Amniotic epithelial cell (primary cell): Measurements from ENCODE around the gene ARID1B.
A peak's percentile ranks its signal among the peaks of the same experiment; 100 is the strongest.
"Not testable (repeated sequence)": the region's sequence is repeated elsewhere in the genome, so short reads cannot be mapped to it uniquely, and the experiment has no call there.

ENCODE experiments used
- DNase-seq: peaks from one replicate; pipeline ENCODE4 v3.0.0-alpha.2; 2010; ENCODE audit warnings: low read depth

The ARID1B gene

DNA sequence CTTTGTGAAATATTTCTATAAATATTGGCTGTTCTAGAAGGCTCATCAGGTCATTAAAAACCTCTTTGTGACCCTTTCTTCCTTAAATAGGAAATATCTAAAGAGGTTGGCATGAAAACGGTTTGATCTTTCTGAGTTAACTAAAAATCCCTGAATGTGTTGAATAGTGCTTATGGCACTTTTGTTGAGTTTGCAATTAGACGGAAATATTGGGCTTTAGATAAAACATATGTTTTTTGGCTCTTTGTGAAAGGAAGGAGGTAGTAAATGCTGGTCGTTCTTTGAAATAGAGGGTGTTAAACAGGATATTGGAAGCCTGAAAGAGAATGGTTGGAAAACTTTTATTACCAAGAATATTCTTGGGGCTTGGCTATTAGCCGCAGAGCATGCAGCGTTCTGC lies 163.0 kb downstream of the ARID1B start:
- DNase-seq = no peak

DNA sequence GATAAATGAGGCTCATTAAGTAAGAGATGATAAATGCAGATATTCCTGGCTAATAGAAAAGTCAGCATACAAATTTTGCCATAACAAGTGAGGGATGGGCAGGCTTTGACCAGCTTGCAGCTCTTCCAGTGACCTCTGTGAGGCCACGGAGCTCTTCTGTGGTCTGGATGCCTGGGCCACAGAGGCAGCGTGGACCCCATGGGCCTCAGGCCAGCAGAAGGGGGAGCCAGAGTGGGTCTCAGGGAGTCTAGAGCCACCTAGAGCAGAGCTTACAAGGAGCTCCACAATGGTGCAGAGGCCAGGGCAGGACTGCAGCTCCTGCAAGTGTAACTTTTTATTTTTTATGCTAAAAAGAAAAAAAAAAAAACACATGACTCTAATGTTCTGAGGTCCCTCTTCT lies 165.1 kb downstream of the ARID1B start:
- DNase-seq = no peak

DNA sequence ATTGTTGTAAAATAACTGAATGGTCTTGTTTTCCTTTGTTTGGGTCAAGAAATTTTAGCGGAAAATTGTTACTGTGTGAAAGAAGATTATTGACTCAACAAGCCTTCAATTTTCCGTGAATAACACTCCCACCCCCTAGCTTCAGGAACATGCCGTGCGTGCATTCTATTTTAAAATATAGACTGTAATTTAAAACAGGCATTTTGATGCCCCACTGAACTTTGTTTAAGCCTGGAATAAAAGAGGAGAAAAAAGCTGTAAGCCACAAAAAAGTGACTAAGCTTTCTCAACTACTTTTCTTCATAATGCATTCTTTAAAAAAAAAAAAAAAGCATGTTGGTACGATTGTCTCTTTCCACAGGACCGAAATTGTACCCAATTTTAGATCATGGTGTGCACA lies 166.0 kb downstream of the ARID1B start:
- no peak for DNase-seq

DNA sequence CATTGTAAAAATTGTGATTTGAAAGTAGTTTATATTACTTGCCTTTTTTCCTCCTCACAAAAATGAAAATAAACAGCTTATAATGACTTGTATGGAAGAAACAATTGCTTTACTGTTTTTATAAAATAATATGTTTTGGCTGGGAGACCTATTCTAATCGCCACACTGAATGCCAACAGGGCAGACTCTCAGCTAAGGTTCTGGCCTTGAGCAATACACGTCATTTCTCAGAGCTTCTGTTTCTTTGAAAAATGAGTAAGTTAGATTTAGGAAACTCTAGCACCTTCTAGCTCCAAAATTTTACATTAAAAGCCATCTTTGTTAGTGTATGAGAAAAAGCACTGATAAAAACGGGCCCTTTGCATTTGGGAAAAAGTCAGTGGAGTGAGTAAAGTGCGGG lies 166.6 kb downstream of the ARID1B start:
- DNase-seq = no peak

DNA sequence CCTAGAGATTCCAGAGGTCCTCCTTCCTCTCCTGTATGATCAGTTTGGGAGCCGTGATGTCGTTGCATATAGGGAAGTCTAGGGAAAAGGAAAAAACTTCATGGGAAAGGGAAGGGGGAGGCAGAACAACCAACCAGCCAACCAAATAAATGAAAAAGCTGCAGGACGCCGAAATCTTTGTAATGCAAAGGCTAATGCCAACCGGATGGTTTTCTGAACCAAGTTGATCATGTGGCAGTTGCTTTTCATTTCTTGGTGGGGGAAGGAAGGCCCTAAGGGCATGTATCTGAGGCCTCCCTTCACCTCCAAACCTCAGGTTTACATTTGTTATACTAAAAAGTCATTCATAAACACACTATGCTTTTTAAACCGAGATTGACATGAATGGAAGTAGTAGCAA lies 167.2 kb downstream of the ARID1B start:
- no peak for DNase-seq

- not testable (repeated sequence) for DNase-seq
These were observed 168.6 kb downstream of the ARID1B start for GRCh38 chr6:156945789-156946172.

GRCh38 chr6:156946370-156946936 lies 169.3 kb downstream of the ARID1B start:
- DNase-seq = no peak

DNA sequence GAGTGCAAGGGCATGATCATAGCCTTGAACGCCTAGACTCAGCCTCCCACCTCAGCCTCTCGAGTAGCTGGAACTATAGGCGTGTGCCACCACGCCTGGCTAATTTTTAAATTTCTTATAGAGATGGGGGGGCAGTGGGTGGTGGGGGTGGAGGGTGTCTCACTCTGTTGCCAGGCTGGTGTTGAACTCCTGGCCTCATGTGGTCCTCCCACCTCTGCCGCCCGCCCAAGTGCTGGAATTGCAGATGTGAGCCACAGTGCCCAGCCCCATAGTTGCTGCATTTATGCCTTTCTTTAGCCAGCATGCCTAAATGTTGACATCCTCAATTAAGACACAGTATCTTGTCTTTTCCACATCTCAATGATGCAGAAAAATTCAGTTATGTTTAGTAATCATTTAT lies 171.1 kb downstream of the ARID1B start:
- DNase-seq = no peak

DNA sequence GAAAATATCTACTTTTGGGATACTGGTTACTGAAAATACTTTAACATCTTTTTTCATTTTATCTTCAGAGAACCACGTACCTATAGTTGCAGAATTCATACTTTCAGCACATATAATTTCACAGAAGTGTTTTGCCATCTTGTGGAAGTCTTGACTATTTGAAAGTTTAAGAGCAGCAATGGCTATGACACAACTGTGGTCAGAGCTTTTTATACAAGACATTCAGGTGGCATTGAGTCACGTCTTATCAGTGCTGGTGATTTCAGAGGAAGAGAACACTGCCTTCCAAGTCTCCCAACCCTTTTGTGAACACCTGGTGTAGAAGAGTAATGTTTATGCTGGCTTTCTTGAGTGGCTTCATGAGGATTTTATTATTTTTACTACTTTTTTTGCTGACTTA lies 171.6 kb downstream of the ARID1B start:
- peak; percentile 93 for DNase-seq

DNA sequence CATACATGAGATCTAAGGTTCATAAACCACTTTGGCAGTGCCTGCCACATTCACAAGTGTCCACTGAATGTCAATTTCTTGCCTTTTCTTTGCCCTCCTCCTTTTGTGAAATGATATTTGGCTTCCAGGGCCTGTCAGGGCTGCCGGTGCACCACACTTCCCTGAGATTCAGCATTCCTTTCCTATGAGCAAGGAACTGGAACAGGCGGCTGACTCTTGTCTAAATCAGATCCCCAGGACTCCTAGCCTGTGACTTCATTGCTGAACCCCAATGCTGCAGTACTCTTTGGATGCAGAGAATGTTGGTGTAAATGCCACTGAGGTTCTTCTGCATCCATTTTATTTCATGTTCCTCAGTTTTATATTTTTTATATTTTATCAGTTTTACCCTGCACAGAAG lies 172.2 kb downstream of the ARID1B start:
- peak; percentile 59 for DNase-seq

DNA sequence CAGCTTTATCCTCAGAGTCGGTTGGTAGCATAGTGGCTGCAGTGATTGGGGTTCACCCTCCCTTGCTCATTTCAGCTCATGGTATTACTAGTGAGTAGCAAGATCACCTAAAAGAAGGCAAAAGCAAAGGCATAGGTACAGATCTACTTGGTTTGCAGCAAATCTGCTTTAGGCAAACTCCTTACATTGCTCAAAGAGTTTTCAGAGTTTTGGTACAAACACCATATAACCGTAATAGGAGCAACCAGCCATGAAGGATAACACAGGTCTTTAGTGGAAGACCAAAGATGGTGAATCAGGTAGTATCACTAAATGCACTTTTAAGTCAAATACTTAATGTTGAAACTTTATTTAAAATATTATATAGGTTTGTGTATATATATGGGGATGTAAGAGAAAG lies 172.9 kb downstream of the ARID1B start:
- no peak for DNase-seq

GRCh38 chr6:156950531-156950930 lies 173.4 kb downstream of the ARID1B start:
- DNase-seq = no peak

DNA sequence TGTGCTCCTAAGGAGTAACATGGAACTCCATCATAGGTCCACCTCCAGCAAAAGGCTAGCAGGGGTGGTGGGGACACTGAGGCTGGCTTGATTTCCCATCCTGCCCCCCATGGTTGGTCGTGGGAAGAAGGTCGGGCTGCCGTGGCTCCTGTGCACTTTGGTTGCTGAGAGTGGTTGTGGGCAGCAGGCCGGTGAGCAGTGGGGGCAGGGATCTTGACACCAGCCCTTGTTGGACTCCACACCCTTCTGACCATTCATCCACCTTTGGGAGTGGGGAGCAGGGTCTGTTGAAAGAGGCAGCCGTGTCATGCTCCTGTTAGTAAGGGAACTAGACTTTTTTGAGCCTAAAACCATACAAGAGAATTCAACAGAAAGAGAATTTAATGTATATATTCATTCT lies 175.2 kb downstream of the ARID1B start:
- no peak for DNase-seq

DNA sequence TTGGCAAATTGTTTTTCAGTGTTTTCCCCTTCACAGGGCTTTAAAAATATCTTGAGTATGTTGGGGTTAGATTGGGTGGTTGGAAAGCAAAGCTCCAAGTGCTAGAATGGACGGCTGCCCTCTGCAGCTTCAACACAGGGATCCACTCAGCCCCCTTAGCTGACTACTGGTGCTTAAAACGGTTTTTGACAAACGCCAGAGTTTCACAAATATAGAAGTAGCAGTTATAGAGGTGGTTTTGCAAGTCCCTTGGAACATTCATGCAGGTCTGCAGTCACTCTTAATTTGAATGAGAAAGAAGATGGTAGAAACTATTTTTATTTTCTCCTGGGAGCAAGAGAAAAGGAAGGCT lies 175.9 kb downstream of the ARID1B start:
- no peak for DNase-seq

GRCh38 chr6:156953479-156954146 lies 176.4 kb downstream of the ARID1B start:
- peak; percentile 99 for DNase-seq

DNA sequence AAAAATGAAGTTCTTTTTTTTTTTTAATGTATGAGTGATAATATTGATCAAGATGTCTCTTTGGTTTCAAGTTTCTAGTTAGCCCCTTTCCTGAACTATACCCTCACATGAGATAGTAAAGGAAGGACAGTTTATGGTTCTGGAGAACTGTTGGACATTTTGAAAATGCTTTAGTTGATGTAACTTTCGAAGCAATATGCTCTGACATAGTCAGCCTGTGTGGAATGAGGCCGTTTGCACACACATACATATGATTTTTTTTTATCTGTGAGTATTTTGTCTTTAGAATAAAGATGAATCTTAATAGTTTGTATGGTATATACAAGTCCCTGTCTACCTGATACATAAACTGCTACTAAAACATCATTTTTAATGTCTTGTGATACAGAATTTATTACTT lies 177.0 kb downstream of the ARID1B start:
- DNase-seq = peak; percentile 30

DNA sequence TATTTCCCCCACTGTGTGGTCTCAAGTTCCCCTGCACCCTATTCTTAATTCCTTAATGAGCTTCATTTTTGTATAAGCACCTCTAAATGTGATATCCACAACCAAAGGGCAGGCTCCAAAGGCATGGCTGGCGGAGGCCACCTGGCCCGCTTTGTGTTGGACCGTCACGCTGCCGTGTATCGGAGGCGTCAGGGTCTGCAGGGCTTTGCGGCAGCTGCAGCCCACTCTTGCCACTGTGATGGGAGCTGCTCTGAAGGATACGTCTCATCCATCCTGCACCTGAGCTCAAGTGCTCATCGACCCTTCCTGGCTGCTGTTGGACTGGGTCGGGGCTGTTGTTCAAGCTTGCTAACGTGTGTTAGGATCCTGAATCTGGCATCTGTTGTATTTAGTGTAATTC lies 177.6 kb downstream of the ARID1B start:
- DNase-seq = no peak

- peak; percentile 76 for DNase-seq
These were observed 178.5 kb downstream of the ARID1B start for GRCh38 chr6:156955494-156956183.

DNA sequence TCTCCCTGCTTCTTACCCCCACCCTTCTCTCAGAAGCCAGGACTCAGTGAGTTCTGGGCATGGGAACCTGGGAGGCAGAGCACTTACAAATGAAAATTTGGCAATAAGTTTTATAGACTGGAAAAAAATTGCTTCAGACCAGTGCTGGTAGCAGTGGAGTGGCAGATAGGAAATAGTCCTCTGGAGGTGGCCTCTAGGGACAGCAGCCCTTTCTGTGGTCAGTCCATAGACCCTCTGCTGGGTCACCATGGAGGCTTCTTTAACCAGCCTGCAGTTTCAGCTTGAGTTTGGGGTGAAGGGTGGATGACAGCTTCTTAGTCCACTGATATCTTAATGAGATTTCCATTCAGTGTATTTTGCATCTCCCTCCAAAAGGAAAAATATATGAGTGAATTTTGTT lies 179.1 kb downstream of the ARID1B start:
- no peak for DNase-seq

DNA sequence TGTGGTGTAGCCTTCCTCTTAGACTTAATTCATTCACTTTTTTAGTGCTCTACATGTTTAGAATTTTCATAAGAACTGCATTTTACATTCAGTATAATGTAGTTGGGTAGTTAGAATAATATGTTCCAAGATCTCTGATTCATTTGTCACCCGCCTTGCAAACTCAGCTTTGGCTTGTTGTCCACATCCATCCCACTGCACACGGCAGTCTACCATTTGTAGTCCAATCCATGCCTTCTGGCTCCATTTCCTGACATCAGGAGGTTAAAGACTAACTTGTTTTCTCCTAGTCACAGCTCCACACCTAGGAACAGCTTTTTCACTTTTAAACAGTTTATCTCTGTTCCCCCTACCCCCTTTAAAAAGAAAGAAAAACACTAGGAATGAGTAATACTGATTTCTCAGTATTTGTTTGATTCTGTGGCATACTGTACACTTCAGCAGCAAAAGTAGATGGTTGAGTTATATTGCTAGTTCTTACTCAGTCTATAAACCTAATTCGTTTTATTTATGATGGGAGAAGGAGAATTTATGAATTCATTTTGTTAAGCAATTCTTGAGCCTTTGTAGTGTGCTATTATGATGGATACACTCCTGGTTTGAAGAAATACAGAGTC lies 180.9 kb downstream of the ARID1B start:
- DNase-seq = no peak

- no peak for DNase-seq
These were observed 183.3 kb downstream of the ARID1B start for GRCh38 chr6:156960525-156960924.

GRCh38 chr6:156961282-156961892 lies 184.2 kb downstream of the ARID1B start:
- no peak for DNase-seq
